Activated T-helper 9 cell treated with anti-CD3 and anti-CD28 coated beads, Interleukin-2, amount 50 U/mL, for 16 hours (primary cell): Measurements from ENCODE around the gene RXRA.

Experiments used
- DNase-seq: peaks from one replicate; pipeline ENCODE4 v3.0.0-alpha.2; 2020; ENCODE audit warnings: low read depth

The RXRA gene

DNA sequence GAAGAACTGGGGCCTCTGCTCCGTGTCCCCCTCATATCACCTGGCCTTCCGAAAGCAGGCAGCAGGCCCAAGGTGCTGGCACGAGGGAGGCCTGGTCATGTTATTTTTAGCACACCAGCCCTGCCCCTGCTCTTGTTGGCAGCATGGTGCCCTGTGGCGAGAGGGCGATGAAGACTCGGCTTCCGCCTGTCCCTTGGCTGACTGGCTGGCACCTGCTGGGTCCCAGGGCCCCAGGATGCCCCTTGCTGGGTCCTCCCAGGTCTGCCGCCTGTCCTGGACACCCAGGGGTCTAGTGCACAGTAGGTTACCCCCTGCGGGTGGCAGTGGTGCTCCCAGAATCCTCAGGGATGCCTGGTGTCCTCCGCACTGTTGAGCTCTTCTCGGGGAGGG is 77.0 kb downstream of the RXRA start:
- DNase-seq: no peak

DNA sequence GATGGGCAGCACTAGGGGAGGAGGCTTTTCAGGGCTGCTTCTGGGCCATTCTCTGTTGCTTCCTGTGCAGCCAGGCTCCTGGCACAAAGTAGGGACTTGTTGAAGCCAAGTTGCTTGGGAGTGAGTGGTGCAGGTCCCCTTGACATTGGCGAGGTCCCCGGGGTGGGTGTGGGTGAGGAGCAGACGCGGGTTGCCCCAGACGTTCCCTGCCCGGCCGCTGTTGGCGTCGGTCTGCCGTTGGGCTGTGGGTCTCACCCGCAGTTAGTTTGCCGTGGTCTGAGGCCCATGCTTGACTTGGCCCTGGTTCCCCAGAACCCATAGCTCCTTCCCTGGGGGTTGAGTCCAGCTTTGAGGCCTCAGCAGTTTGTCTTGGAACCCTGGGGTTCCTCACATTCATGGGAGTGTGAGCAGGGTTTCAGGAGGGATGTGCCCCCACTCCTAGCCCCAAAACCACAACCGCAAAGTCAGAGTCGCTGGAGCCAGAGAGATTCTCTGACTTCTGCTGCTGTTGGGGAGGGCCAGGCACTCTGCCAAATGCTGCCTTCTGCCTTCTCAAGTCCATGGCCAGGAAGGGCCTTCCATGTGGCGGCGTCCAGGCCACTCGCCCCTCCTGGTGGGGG is 77.5 kb downstream of the RXRA start:
- no peak for DNase-seq

DNA sequence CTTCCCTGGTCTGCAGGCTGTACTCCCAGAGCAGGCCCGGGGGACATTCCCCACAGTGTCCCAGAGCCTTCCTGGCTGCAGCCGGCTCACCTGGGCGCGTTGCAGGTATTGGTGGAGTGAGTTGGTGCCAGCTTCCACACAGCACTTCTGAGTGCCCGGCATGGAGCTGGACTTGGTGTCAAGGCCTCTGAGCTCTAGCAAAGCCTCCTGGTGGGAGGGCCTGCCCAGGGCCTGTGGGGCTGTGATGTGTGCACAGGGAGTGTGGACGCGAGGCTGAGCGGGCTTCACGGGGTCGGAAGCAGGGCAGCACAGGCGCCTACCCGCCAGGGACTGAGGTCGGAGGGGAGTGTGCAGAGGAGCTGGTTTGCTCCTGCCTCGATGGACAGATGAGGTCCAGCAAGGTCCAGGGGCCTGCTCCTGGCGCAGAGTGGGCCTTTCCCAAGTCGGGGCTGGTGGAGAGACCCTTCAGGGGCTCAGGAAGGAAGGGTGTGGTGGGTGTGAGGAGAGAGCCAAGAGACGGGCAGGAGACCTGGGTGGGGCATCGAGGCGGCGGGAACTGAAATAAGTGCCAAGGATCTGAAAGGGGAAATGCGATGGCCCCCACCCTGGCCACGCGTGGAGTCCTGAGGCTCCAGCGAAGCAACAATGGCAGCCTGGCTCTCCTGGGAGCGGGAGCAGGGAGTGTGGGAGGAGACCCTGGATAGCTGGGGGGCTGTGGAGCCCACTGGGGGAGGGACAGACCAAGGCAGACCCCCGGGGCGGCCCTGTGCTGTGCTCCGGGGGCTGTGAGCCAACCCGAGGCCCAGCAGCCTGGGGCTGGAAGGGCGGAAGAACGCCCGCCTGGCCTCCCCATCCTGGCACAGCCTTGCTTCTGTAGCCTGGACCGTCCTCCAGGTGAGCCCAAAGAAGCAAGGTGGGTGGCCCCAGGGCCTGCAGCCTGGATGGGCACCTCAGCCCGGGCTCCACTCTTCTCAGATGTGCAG is 78.4 kb downstream of the RXRA start:
- no peak for DNase-seq

DNA sequence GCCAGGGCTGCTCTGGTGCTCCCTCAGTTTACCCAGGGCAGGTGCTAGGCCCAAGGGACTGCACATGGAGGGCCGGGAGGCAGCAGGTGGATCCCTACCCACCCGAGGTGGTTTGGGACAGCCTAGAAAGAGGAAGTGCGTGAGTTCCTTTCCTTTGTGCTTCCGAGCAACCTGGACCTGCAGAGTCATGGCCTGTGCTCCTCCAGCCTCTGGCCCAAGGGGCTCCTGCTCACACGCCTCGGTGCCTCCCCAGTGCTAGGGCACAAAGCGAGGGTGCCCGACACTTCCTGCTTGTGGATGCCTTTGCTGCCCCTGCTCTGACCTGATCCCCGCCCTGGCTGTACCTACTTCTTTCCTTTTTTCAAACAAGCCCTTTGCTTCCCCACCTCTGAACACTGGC is 79.3 kb downstream of the RXRA start:
- DNase-seq: no peak

DNA sequence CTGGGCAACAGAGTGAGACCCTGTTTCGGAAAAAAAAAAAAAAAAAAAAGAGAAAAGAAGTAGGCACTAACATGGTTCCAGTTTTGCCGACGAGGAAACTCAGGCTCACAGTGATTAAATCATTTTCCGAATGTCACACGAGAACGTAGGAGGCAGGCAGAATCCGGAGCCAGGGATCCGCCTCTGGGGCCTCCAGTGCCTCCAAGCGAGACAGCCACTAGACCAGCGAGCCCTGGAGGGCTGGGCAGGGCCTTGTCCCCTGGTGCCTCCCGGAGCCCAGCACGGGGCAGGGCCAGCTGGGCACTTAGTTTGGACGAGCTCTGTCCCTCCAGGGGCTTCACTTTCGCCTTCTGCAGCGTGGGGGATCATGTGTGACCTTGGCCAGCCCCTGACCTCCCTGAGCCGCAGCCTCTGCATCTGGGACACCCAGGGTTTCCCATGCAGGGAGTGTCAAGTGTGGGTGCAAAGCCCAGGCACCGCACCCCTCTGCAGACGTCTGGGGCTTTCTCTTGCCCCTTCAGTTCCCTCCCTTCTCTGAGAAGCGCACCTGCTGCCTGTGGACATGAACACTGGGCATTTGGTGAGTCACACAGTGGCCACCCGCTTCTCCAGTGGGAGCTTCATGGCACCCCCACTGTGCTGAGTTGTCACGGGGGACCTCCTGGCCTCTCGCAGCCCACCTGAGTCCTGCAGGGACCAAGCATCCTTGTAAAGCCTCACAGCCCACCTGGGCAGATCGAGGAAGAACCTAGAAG is 80.3 kb downstream of the RXRA start:
- no peak for DNase-seq

DNA sequence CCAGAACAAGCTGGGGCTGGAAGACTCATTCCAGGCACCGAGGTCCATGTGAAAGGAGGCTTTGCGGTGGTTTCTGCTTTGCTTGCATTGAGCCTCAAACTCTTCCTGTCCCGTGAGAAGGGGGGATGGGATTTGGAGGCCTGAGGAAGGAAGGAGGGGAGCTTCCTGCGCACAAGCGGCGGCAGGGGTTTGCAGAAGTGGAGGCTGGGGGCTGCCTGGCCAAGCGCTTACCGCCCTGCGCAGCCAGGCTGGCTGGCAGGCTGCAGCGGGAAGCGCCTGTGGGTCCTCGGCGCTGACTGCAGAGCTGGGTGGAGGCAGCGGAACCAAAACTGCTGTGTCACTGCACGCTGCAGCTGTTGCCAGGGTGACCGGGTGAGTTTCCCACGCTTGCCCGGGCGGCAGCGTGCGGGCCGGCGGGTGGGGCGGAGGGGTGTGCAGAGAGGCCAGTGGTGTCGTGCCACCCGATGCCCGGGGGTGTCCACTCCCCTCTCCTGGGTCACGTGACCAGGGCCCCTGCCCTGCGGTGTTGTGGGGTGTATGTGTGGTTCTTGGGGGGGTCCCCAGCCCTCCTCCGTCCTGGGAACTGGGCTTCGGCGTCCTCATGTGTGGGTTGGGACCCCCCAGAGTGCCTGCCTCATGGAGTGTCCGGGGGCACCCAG is 81.0 kb downstream of the RXRA start:
- peak; percentile 67 for DNase-seq

DNA sequence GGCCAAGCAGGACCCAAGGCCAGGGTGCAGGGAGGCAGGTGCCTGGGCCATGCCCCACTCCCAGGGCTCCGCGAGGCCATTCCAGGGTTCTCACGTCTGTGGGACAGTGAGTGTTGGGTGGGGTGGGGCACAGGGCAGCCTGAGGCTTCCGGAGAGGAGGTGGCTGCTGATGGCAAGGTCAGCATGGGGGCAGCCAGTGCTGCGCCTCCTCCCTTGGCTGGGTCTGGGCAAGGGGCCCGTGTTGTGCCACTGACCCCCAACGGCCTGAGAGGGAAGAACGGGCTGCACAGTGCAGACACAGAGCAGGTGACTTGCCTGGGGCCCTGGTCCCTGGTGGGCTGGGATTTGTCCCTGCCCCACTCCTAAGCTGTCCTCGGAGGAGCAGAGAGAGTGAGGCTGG is 82.1 kb downstream of the RXRA start:
- DNase-seq: no peak

DNA sequence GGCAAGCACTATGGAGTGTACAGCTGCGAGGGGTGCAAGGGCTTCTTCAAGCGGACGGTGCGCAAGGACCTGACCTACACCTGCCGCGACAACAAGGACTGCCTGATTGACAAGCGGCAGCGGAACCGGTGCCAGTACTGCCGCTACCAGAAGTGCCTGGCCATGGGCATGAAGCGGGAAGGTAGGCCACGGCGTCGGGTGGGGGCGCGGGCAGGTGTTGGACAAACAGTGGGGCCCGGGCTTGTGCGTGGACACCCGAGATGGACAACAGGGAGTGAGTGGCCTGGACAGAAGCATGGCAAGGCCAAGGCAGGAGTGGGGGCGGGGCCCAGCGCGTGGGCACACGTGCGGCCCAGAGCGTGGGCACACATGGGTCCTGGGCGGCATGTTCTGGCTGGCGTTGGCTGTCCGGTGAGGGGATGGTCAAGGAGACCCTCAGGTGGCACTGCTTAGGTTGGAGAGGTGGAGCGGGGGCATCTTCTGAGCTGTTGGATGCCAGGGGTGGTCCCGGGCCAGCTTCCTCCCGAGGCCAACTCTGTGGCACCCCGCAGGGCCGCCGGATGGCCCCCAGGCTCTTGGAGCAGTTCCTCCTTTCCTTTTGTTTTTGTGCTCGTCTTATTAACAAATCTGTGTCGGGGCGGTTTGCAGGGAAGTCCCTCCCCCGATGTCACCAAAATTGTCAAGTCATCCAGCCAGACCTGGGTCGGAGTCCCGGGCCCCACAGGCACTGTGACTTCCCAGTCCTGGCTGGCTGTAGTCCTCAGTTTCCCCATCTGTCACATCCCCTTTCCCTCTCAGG is 82.9 kb downstream of the RXRA start:
- DNase-seq: no peak

DNA sequence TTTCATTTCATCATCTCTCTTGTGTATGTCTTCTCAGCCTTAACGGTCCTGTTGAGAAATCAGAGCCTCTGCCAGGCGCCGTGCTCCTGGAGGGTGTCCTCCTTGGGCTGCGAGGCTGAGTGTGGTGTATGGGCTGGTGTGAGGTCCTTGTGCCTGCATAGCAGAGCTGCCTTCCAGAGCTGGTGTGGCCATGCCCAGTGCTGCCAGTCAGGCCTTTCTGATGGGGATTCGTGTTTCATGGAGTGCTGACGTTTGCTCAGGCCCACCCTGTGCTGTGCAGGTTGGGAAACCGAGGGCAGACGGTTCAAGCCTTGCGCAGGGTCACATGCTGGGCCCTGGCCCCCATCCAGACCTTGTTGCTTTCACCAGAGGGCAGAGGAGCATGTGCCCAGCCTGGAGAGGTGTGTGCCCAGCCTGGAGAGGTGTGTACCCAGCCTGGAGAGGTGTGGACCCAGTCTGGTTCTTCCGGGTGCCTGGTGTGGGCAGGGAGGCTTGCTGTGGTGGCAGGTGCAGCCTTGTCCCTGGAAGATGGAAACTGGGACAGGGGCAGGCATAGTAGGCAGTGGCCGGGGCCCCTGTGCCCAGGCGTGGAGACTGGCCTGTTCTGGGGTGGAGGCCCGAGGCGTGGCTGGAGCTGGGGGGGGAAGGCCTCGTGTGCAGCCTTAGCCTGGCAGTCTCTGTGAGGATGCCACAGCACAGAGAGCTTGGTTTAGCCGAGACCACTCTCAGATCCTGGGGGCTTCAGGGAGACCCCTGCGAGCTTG is 84.0 kb downstream of the RXRA start:
- DNase-seq: no peak

DNA sequence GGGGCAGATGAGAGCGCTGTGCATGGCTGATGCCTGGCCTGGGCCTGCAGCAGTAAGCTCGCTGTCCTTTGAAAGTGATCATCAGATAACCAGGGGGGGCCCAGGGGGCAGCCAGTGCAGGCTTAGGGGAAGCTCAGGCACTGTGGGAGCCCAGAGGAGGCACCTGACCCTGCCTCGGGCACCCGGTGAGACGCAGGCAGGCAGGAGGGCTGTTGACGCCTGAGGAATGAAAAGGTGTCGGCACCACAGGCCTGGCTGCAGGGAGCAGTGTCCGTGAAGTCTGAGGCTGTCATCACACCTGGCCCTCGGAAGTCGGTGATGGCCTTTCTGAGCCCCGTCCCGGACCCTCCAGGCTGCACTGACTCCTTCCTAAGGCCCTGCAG is 84.6 kb downstream of the RXRA start:
- DNase-seq: no peak

DNA sequence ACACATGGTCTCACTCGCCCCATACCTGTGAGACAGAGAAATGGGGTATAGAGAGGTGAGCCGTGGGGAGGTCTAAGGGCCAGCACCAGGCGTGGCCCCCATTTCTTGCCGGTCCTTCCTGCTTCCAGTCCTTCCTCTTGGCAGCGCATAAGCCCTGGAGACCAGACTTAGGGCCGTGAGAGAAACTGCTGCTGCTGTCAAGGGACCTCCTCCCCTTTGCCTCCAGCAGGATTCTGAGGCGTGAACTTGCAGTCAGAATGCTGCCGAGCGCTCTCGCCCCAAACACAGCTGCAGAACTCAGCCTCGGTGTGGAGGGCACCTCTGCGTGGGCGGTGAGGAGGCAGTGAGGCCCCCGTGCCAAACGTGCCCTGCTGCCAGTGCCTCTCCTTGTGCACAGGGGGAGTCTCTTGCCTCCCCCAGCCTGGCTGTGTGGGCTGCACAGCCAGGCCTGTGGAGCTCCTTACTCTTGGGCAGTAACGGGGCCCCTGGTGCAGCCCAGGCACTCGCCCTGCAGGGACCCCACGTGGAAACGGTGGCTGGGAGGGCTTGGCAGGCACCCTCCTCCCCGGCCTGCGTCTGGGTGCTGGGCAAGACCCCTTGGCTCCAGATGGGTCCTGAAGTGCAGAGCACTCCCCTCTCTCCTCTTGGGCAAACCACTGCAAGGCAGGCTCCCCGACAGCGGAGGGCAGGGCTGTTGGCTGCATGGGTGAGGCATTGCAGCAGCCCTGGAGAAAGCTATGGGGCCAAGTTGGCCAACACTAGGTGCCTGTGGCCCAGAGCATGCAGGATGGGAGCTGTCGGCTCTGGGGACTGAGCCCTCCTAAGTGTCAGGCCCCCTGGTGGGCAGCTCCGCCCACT is 85.4 kb downstream of the RXRA start:
- DNase-seq: no peak

DNA sequence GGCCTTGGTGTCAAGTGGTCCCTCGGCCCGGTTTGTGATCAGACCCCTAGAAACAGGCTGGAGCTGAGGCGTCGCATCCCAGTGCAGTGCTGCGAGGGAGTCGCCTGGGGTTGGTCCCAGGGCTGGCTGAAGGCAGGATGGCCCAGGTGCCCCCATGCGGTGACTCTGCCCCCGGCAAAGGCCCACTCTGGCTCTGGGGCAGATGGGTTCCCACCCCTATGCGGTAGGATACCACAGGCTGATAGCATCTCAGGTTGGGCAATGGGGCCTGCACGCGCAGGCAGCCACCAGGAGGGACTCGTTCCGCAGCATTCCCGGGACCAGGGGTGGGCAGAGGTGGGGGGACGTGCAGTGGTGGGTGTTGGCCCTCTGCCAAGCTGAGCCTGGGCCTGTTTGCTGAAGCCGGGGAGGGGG is 86.0 kb downstream of the RXRA start:
- no peak for DNase-seq

DNA sequence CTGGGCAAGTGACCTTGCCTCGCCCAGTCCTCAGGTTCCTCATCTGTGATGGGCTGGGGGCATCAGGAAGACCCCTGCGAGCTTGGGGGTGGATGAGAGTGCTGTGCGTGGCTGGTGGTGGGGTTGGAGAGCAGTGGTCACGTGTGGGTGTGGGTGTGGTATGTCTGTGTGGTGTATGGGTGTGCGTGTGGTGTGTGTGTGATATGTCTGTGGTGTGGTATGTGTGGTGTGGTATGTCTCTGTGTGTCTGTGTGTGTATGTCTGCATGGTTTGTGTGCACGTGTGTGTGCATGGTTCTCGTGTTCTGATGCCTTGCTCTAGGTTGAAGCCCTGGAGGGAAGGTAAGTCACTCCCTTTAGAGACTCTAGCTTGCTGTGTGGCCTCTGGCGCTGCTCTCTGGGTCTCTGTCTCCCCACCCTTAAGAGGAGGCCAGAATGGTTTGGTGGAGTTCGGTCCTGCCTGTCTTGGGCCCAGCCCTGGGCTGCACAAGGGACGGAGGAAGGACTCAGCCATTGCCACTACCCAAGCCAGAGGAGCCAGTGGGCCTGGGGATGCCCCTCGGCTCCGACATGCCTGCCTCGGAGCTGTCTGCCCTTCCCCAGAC is 87.0 kb downstream of the RXRA start:
- no peak for DNase-seq

DNA sequence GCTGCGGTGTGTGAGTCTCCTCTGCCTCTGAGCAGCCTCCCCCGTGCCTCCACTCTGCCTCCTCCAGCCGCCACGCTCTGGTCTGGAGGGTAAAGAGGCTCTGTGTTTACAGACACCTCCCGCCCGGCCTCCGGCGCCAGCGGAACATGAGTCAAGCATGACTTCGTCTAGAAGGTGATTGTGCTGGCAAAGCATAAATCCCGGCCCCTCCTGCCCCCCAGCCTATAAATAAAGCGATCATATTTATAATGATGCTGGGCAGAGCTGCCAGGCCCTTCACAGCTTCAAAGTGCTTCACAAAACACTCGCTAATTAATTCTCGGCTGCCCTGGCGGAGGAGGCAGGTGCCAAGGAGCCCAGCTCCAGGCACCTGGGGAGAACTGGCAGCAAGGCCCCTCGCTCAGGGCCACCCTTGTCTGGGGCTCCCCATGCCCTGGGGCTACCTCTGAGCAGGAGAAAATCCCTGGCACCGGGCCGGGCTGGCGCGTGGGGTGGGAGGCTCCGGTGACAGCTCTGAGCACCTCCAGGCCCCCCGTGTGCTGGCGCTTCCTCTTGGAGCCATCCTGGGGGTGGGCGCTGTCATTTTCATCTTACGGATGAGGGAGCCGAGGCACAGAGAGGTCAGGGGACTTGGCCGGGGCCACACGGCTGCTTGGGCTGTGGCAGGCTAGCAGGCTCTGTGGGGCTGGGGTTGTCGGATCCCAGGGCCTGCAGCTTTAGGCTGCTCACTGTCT is 87.8 kb downstream of the RXRA start:
- DNase-seq: no peak

DNA sequence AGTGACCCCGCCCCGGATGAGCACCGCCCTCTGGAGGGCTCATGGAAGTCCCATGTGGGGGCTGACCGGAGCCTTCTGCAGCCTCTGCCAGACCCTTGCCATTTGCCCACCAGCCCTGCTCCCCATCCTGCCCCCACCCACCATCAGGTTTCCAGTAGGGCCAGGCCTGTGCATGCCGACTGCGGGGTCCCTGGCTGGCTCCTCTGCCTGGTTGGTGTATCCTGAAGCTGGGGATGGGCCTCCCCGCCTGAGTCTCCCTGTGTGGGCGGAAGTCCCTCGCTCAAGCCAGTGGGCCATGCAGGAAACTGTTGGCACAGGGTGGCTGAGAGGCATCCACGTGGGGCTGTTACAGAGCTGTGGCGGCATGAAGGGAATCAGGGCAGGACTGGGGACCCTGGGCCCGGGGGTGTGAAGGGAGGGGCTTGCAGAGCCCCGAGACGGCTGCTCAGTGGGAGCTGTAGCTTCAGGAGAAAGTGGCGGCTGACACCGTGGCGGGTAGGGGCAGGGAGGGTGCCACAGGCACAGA is 88.7 kb downstream of the RXRA start:
- DNase-seq: no peak

DNA sequence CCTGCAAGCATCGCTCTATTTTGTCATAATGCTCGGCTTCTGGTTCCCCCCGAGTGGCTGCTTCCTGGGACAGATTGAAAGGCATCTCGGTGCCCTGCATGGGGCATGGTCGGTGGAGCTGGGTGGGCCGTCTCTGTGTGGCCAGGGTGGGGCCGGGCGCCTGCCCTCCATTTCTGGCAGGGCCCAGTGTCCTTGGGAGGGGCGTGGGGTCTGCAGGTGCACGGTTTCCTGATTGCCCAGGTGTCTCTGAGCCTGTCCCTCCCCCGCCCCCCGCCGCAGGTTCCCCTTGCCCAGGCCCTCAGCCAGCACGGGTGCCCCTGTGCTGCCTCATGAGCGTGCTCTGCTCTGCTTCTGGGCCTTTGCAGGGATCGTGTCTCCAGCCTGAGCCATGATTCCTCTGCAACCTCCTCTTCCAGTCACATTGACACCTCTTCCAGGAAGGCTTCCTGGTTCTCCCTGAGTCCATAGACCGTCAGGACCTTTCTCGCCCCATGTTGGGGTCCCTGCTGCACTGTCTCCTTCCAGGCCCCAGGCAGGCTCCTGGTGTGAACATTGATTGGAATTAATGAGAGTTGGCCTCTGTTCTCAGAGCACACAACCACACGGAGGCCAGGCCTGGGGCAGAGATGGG is 90.2 kb downstream of the RXRA start:
- no peak for DNase-seq

DNA sequence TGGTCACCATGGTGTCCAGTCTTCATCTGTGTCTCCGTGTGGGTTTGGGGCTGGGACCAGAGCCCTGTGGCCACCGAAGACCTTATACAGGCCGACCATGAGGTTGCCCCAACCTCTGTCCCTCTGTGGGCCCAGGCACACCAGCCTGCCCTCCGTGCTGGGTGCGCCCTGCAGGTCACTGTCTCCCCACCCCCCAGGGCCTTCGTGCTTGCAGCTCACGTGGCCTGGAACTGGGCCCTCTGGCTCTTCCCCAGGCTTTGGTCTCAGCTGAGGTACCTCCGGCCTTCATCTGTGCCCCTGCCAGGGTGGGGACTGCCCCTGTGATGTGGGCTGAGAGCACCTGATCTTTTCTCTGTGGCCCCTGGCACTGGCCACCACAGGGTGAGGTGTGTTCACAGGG is 92.1 kb downstream of the RXRA start:
- no peak for DNase-seq
